DMS153 (cell line): Measurements from ENCODE around the gene SOST.

ENCODE experiments used
- DNase-seq: peaks from one replicate; lab custom pipeline; 2025; lab: John Stamatoyannopoulos, UW

The SOST gene

DNA sequence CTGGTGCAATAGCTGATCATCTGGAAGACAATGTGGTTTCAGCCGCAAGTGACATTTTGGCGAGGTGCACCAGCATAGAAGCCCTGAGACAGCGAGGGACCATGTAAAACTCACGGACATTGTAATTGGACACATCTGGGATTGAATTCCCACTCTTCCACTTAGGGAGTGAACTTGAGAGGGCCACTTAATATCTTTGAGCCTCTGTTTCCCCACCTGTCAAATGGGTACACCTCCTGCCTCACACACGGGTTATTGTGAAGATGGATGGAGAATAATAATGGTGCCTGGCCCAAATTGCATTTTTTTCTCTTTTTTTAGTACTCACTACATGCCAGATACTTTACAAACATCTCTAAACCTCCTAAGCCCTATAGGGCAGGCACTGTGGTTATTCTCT, 51.4 kb downstream of the SOST start:
- DNase-seq, result no peak

DNA sequence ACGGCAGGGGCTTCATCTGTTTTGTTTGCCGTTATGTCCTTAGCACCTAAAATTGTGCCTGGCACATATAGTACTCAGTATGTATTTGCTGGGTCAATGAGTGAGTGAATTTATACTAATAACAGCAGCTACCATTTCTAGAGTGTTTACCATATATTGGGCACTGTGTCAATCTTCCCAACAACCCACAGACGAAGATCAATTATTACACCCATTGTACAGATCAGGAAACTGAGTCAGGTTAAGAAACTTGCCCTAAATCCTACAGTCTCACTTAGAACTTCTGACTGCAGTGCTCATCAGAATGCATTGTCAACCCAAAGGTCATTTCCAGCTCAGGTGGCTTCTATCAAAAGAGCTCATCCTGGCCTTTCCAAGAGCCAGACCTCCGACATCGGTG, 52.4 kb downstream of the SOST start:
- no peak for DNase-seq
